PC-3 (cell line): ENCODE results near the gene SPINK6. TPM values are rescaled to one million over a fixed set of nuclear protein-coding genes. Genes with fewer than 3 reads are reported as not detected.
A peak's percentile ranks its signal among the peaks of the same experiment; 100 is the strongest.

Experiments
- ATAC-seq: fragments of 200-7000 bp; cut with Tn5 transposase; 2 replicates; pipeline ENCODE4 v1.9.1; 2020; ENCODE audit warnings: mild to moderate bottlenecking, moderate library complexity
- BruUV-seq: library from RNA; stranded (reverse); fragments of 400-500 nt; replicated peaks from 2 replicates; lab custom pipeline; 2021; lab: Mats Ljungman, UMichigan
- CTCF ChIA-PET: fragments of 300-600 bp; sonication (Branson Sonifier 250); formaldehyde crosslinking; loops from one replicate; lab custom pipeline; 2022; ENCODE audit warnings: antibody characterized with exemption; lab: Charles Lee
- POLR2A ChIA-PET: fragments of 300-600 bp; sonication (Branson Sonifier 250); formaldehyde crosslinking; loops from one replicate; lab custom pipeline; 2022; ENCODE audit warnings: antibody characterized with exemption; ENCODE audit not compliant: unreplicated experiment; lab: Charles Lee
- DNase-seq: peaks from one replicate; pipeline ENCODE4 v3.0.0-alpha.2; 2015
- H2AFZ ChIP-seq: fragments of 300-600 bp; sonication (generic); 2 replicates; pipeline ENCODE4 v1.6.0; 2016; ENCODE audit warnings: antibody characterized with exemption, low read length
- H3F3A ChIP-seq: fragments of 300-600 bp; sonication (generic); one replicate; pipeline ENCODE4 v1.6.0; 2017; ENCODE audit warnings: antibody characterized with exemption, low read length, control low read depth, mild to moderate bottlenecking; ENCODE audit not compliant: unreplicated experiment
- H3K27ac ChIP-seq: fragments of 300-600 bp; sonication (generic); 2 replicates; pipeline ENCODE4 v1.5.1; 2016; ENCODE audit warnings: mild to moderate bottlenecking, low read length
- H3K27me3 ChIP-seq: fragments of 300-600 bp; sonication (generic); 2 replicates; pipeline ENCODE4 v1.6.1; 2016; ENCODE audit warnings: low read length, mixed read lengths
- H3K36me3 ChIP-seq: fragments of 300-600 bp; sonication (generic); 2 replicates; pipeline ENCODE4 v1.6.1; 2016; ENCODE audit warnings: low read depth, mixed run types, low read length, mixed read lengths
- H3K4me1 ChIP-seq: fragments of 300-600 bp; sonication (generic); 2 replicates; pipeline ENCODE4 v1.5.1; 2016; ENCODE audit warnings: low read length; ENCODE audit not compliant: insufficient read depth
- H3K4me2 ChIP-seq: fragments of 300-600 bp; sonication (generic); 2 replicates; pipeline ENCODE4 v1.6.0; 2016; ENCODE audit warnings: low read length
- H3K4me3 ChIP-seq: fragments of 300-600 bp; sonication (generic); 2 replicates; pipeline ENCODE4 v1.5.1; 2016; ENCODE audit warnings: mild to moderate bottlenecking, low read length, mixed read lengths
- H3K79me2 ChIP-seq: fragments of 300-600 bp; sonication (generic); 2 replicates; pipeline ENCODE4 v1.6.1; 2017; ENCODE audit warnings: low read length, mixed read lengths
- H3K9ac ChIP-seq: fragments of 300-600 bp; sonication (generic); 2 replicates; pipeline ENCODE4 v1.6.0; 2016; ENCODE audit warnings: mild to moderate bottlenecking, low read length
- H3K9me2 ChIP-seq: fragments of 300-600 bp; sonication (generic); replicated peaks from 2 replicates; pipeline ENCODE4 v1.6.1; 2016; ENCODE audit warnings: mixed run types, low read length, mixed read lengths
- H3K9me3 ChIP-seq: fragments of 300-600 bp; sonication (generic); 2 replicates; pipeline ENCODE4 v1.6.1; 2016; ENCODE audit warnings: low read length, mixed read lengths
- H4K20me1 ChIP-seq: fragments of 300-600 bp; sonication (generic); 2 replicates; pipeline ENCODE4 v1.6.1; 2016; ENCODE audit warnings: low read length, mixed read lengths
- CTCF ChIP-seq: fragments of 300-600 bp; sonication (generic); conservative IDR thresholded peaks from 2 replicates; pipeline ENCODE4 v1.5.1; 2017; ENCODE audit warnings: antibody characterized with exemption, low read depth, mild to moderate bottlenecking, low read length
- EZH2 ChIP-seq: fragments of 300-600 bp; sonication (generic); IDR thresholded peaks from one replicate; pipeline ENCODE4 v1.6.1; 2017; ENCODE audit warnings: antibody characterized with exemption, mild to moderate bottlenecking, low read length; ENCODE audit not compliant: unreplicated experiment
- EZH2phosphoT487 ChIP-seq: fragments of 300-600 bp; sonication (generic); IDR thresholded peaks from 2 replicates; pipeline ENCODE4 v1.6.1; 2018; ENCODE audit warnings: mild to moderate bottlenecking, antibody characterized with exemption, low read length, borderline replicate concordance
- intact Hi-C: fragments of 100-400 bp; cut with micrococcal nuclease; formaldehyde crosslinking; loops from 2 replicates; pipeline ENCODE4 v1.9.0; 2023
- total RNA-seq: library from RNA; depleted of rRNA; stranded (reverse); fragments of >200 nt; gene quantifications from 2 replicates; pipeline ENCODE4 v1.2.3, GENCODE V29; 2014

Gene SPINK6
- total RNA-seq, 1 experiment from 2014 or later: not detected

- no peak overlapping the region for H2AFZ ChIP-seq
- H3K9me2 ChIP-seq: no peaks in the 10 kb centered on the region
- DNase-seq: no peak
- no peaks in the 10 kb centered on the region for H4K20me1 ChIP-seq
- no peak overlapping the region for H3K4me2 ChIP-seq
- ChIA-PET POLR2A (no interaction called here), CTCF (no interaction called here)
- TF ChIP-seq EZH2 (no peak), EZH2phosphoT487 (no peak), CTCF (no peak)
- H3F3A ChIP-seq: no peaks in the 10 kb centered on the region
- intact Hi-C loops: no loop called here
- ATAC-seq: no peak
- no peak overlapping the region for H3K27ac ChIP-seq
- H3K9ac ChIP-seq: no peak overlapping the region
- no peaks in the 10 kb centered on the region for H3K79me2 ChIP-seq
- H3K9me3 ChIP-seq: no peaks in the 10 kb centered on the region
- H3K36me3 ChIP-seq: no peaks in the 10 kb centered on the region
- peaks cover 9% of the 10 kb centered on the region for H3K4me1 ChIP-seq
- H3K27me3 ChIP-seq: no peaks in the 10 kb centered on the region
- H3K4me3 ChIP-seq: no peak overlapping the region
- no TSS peak for BruUV-seq
Measured at GRCh38 chr5:148162038-148162437, 40.8 kb upstream of the SPINK6 start.

GRCh38 chr5:148163345-148163744 lies 39.5 kb upstream of the SPINK6 start:
- H3K79me2 ChIP-seq: no peaks in the 10 kb centered on the region
- H3K9me3 ChIP-seq: no peaks in the 10 kb centered on the region
- intact Hi-C loops: no loop called here
- peaks cover 9% of the 10 kb centered on the region for H3K4me1 ChIP-seq
- no TSS peak for BruUV-seq
- CTCF ChIA-PET: no interaction called here
- POLR2A ChIA-PET: no interaction called here
- no peaks in the 10 kb centered on the region for H3K9me2 ChIP-seq
- H4K20me1 ChIP-seq: no peaks in the 10 kb centered on the region
- ATAC-seq (no peak), DNase-seq (no peak)
- no peak overlapping the region for H2AFZ ChIP-seq
- no peaks in the 10 kb centered on the region for H3F3A ChIP-seq
- no peak overlapping the region for H3K4me2 ChIP-seq
- H3K36me3 ChIP-seq: no peaks in the 10 kb centered on the region
- H3K27me3 ChIP-seq: no peaks in the 10 kb centered on the region
- H3K4me3 ChIP-seq: no peak overlapping the region
- TF ChIP-seq EZH2phosphoT487 (no peak), CTCF (no peak), EZH2 (no peak)
- H3K27ac ChIP-seq: no peak overlapping the region
- H3K9ac ChIP-seq: no peak overlapping the region

GRCh38 chr5:148166550-148167283 lies 36.1 kb upstream of the SPINK6 start:
- TF ChIP-seq EZH2phosphoT487: no peak
- TF ChIP-seq CTCF: no peak
- no peak for TF ChIP-seq EZH2
- intact Hi-C loops: loop anchor here (2.0 kb wide), 2 partner anchors 14 to 218 kb away; no protein-coding TSS in a partner anchor
- peak; percentile 70 for ATAC-seq
- Histone ChIP-seq H3K4me2 (no peak overlapping the region), H3K36me3 (no peaks in the 10 kb centered on the region), H2AFZ (no peak overlapping the region), H3K9me2 (no peaks in the 10 kb centered on the region), H3K9ac (no peak overlapping the region), H3K9me3 (no peaks in the 10 kb centered on the region), H3K27me3 (no peaks in the 10 kb centered on the region), H3K27ac (no peak overlapping the region), H3F3A (no peaks in the 10 kb centered on the region), H3K4me3 (no peak overlapping the region), H3K4me1 (peaks cover 15% of the 10 kb centered on the region), H3K79me2 (no peaks in the 10 kb centered on the region), H4K20me1 (no peaks in the 10 kb centered on the region)
- no peak for DNase-seq
- BruUV-seq: no TSS peak
- ChIA-PET POLR2A (interaction anchor here (0.6 kb wide), 1 partner anchor 169 kb away, joined by 4 read pairs; no protein-coding TSS in a partner anchor), CTCF (no interaction called here)
